ENCODE results near the gene VHLL. TPM values are rescaled to one million over a fixed set of nuclear protein-coding genes. Genes with fewer than 3 reads are reported as not detected.

VHLL gene
- total RNA-seq, 1 experiment from 2014 or later, result not detected

DNA sequence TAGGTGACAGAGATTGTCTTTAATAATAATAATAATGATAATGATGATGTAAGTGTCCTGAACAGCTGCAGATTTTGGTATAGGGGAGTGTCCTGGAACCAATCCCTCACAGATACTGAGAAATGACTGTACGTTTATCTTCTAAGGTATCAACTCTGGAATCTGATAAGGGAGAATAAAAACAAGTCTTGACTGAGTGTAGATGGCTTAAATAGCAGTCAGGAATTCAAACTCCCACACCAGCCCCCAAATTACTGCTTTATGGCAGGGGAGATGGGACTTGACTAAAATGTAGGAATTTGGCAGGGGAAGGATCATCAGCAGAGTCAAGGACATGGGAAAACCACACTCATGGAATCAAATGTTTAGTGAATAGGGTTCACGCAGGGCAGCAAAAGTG, 6.1 kb upstream of the VHLL start:
- no peaks in the 10 kb centered on the region for H3K27me3 ChIP-seq
- peaks cover 65% of the 10 kb centered on the region for H3K36me3 ChIP-seq
- no peak for DNase-seq
- no peak overlapping the region for H3K4me3 ChIP-seq
- H3K9me3 ChIP-seq, result no peaks in the 10 kb centered on the region

DNA sequence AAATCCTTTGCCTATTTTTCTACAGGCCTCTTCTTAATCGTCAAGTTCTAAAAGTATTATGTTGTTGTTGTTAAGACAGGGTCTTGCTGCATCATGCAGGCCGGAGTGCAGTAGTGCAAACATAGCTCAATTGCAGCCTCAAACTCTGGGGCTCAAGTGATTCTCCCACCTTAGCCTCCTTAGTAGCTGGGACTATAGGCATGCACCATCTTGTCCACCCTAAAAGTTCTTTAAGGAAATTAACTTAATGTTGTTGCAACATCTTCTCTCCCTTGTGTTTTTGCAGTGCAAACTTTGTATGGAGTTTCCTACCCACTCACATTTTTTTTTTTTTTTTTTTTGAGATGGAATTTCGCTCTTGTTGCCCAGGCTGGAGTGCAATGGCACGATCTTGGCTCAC, 4.1 kb upstream of the VHLL start:
- H3K36me3 ChIP-seq, result peaks cover 45% of the 10 kb centered on the region
- no peak for DNase-seq
- no peak overlapping the region for H3K4me3 ChIP-seq
- no peaks in the 10 kb centered on the region for H3K27me3 ChIP-seq
- no peaks in the 10 kb centered on the region for H3K9me3 ChIP-seq

DNA sequence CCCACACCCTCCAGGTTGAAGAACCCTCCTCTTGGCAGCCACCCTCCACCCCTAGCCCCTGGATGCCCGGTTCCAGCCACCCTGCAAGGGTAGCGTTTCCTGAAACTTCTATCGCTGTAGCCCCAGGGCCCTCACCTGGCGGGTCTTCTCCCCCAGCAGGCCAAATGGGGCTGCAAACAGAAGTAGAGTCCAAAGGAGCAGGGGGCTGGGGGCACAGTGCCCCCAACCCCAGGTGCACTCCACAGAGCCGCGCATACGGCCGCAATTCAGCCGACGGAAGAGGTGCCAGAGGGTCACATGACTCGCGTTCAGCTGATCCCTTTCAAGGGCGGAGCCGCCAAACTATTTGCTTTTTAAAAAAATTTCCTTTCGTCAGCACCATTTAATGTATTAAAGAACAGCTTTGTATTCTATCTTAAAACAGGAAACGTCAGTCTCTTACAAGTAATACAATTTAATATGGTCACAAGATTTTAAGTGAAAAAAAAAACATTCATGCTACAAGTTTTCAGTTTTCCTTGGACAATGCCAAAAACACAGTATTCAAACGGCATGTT, 3.6 kb downstream of the VHLL start, which contains the start of gene GLMP:
Gene GLMP (minus strand): TSS at position 289 of the 557 bp plus-strand sequence. CDS start 34 bp downstream, at position 255.
- H3K27me3 ChIP-seq, result no peaks in the 10 kb centered on the region
- peaks cover 6% of the 10 kb centered on the region for H3K36me3 ChIP-seq
- H3K4me3 ChIP-seq, result peak within 1 kb of the TSS; percentile 45
- DNase-seq, result peak; percentile 29
- no peaks in the 10 kb centered on the region for H3K9me3 ChIP-seq

DNA sequence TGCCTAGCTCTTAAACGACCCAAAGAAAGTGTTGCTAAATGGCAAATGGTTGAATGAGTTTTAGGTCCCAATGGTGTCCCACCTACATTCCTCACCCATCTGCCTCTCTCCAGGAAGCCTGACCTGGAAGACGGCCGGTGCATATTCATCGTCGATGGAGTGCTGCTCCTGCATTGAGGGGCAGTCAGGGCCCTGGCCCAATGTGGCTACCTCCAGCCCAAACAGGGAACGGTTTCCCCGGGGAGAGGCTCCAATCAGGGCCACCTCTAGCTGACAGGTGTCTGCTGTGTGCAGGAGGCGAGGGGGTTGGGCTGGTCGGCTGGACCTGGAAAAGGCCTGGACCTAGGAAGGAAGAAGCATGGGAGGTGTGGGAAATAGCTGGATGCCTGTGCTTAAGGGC, 5.2 kb downstream of the VHLL start:
- DNase-seq, result no peak
- no peaks in the 10 kb centered on the region for H3K27me3 ChIP-seq
- no peak overlapping the region for H3K4me3 ChIP-seq

DNA sequence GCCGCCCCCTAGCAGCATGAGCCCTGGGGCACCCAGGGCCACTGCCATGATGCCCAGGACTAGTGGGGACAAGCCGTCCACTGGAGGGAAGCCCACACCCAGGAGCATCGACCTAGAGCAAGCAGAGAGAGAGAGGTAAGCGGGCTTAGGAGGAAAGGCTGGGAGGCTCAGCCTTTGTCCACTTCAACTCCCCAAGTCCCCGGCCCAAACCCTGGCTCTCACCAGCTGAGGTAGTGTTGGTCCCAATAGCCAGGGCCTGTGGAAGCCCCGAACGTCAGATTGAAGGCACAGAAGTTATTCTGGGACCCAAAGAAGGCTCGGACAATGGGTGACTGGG, 6.0 kb downstream of the VHLL start:
- Histone ChIP-seq H3K4me3 (no peak overlapping the region), H3K27me3 (no peaks in the 10 kb centered on the region), H3K9me3 (no peaks in the 10 kb centered on the region), H3K36me3 (peaks cover 14% of the 10 kb centered on the region)
- DNase-seq, result no peak

More for the DNA sequence above, 5.2 kb downstream of the VHLL start:
- H3K36me3 ChIP-seq, result peaks cover 8% of the 10 kb centered on the region
- no peaks in the 10 kb centered on the region for H3K9me3 ChIP-seq

DNA sequence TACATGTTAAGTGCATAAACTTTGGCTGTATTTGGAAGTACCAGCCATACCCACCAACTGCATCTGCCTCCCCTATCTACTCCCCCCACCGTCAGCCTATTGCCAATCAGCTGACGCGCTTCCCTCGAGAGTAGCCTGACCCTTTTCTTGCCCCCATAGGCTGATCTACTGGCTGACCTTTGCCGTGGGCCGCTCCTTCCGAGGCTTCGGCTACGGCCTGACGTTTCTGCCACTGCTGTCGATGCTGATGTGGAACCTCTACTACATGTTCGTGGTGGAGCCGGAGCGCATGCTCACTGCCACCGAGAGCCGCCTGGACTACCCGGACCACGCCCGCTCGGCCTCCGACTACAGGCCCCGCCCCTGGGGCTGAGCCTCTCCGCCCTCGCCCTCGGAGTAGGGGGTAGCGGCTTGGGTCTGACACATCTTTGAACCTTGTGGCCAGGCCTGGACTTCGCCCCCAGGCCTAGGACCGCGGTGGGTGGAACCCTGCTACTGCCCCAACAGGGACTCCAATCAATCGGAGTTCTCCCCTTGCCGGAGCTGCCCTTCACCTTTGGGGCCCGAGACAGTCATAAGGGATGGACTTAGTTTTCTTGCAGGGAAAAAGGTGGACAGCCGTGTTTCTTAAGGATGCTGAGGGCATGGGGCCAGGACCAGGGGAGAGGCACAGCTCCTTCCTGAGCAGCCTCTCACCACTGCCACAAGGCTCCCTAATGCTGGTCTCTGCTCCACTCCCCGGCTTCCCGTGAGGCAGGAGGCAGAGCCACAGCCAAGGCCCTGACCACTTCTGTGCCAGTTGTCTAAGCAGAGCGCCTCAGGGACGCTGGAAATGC, 7.7 kb downstream of the VHLL start:
- no peaks in the 10 kb centered on the region for H3K9me3 ChIP-seq
- H3K27me3 ChIP-seq, result no peaks in the 10 kb centered on the region
- DNase-seq, result no peak
- no peak overlapping the region for H3K4me3 ChIP-seq
- H3K36me3 ChIP-seq, result peaks cover 16% of the 10 kb centered on the region

DNA sequence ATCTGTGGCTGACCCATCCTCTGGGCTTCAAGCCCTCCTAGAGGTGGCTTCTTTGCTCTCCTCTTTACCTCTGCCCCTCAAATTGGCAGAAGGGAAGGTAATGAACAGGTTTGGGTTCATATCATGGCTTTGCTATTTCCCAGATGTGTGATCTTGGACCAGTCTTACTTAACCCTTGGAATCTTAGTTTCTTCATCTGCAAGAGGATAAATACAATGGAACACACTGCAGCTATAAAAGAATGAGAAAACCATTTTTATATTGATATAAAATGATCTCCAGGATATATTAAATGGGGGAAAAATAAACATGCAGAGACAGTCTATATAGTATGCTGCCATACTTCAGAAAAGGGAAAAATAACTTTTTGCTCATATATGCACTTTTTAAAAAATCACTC, 9.2 kb downstream of the VHLL start:
- no peak for DNase-seq
- Histone ChIP-seq H3K4me3 (no peak overlapping the region), H3K9me3 (no peaks in the 10 kb centered on the region)

DNA sequence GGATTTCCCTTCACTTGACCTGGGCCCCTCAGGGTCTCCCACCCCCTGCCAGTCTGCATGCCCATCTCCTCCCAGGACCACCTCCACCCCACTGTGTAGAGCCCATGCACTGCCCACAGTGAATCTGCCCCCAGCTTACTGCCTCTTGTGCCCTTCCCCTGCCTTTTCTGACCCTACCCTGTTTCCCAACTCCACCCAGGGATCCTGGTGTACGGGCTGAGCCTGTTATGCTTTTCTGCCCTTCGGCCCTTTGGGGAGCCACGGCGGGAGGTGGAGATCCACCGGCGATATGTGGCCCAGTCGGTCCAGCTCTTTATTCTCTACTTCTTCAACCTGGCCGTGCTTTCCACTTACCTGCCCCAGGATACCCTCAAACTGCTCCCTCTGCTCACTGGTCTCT, 13.0 kb downstream of the VHLL start:
- Histone ChIP-seq H3K9me3 (no peaks in the 10 kb centered on the region), H3K4me3 (no peak overlapping the region), H3K36me3 (peaks cover 29% of the 10 kb centered on the region), H3K27me3 (no peaks in the 10 kb centered on the region)
- no peak for DNase-seq

More for the DNA sequence above, 9.2 kb downstream of the VHLL start:
- no peaks in the 10 kb centered on the region for H3K27me3 ChIP-seq
- H3K36me3 ChIP-seq, result peaks cover 24% of the 10 kb centered on the region

DNA sequence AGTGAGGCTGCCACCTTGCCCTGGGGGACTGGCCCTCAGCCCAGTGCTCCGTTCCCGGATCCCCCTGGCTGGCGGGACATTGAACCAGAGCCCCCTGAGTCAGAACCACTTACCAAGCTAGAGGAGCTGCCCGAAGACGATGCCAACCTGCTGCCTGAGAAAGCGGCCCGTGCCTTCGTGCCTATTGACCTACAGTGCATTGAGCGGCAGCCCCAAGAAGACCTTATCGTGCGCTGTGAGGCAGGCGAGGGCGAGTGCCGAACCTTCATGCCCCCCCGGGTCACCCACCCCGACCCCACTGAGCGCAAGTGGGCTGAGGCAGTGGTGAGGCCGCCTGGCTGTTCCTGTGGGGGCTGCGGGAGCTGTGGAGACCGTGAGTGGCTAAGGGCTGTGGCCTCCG, 13.7 kb downstream of the VHLL start:
- H3K27me3 ChIP-seq, result no peaks in the 10 kb centered on the region
- H3K36me3 ChIP-seq, result peaks cover 29% of the 10 kb centered on the region
- H3K9me3 ChIP-seq, result no peaks in the 10 kb centered on the region
- no peak overlapping the region for H3K4me3 ChIP-seq
- DNase-seq, result no peak

DNA sequence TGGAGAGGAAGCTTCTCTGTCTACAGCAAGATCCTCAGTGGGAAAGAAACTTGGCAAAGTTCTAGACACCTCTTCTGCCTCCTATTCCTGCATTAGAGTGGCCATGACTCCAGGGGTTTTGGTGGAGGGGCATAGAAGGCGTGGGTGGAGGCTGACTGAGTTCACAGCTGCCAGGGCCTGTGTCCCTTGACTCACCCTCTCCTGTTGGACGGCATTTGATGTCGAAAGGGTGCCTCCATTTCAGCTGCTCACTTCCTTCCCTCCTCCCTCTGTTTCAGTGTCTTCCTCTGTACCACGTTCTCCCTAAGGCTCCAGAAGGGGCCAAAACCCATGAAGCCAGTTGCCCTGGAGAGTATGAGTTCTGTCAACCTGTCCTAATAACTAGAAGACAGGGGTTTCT, 14.3 kb downstream of the VHLL start:
- H3K27me3 ChIP-seq, result no peaks in the 10 kb centered on the region
- H3K4me3 ChIP-seq, result no peak overlapping the region
- peak; percentile 38 for DNase-seq
- H3K9me3 ChIP-seq, result no peaks in the 10 kb centered on the region
- H3K36me3 ChIP-seq, result peaks cover 35% of the 10 kb centered on the region

DNA sequence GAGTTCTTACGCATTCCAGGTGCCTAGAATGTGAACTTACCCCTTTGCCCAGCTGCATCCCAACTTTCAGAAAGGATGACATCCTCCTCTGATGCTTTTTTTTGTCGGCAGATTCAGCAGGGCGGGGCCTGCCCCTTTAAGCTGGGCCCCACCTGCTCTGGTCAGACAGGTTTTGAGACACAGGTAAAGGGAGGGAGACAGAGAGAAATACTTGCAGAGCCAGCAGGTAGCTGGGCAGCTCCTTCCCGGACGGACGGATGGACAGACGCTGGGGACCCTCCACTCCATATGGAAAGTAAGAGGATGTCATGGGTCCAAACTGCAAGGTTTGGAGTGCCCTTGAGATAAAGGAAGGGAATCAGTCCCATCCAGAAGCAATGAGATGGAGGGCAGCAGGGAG, 15.0 kb downstream of the VHLL start, which contains the start of gene TMEM79:
Gene TMEM79 (plus strand): TSS at position 214 of the 400 bp plus-strand sequence. CDS start 902 bp downstream, outside the sequence.
- Histone ChIP-seq H3K4me3 (peak within 1 kb of the TSS; percentile 92), H3K36me3 (peaks cover 38% of the 10 kb centered on the region), H3K9me3 (no peaks in the 10 kb centered on the region), H3K27me3 (no peaks in the 10 kb centered on the region)
- DNase-seq, result no peak

DNA sequence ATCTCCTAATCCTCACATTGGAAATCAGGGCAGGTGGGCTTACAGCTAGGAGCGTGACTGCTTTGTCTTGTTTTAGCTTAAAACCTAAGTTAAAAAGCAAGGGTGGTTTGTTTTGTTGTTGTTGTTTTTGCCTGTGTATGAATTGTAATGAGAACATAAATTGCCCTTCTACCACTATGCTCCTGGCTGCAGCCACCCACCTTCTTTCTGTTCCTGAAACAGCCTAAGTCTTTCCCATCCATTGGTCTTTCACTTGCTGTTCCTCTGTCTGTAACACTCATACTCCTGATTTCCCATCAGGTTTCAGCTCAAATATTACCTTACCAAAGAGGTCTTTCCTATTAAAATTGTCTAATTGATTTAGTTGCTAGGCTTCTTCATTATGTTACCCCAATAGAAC, 15.6 kb downstream of the VHLL start:
- DNase-seq, result no peak
- no peaks in the 10 kb centered on the region for H3K27me3 ChIP-seq
- H3K36me3 ChIP-seq, result peaks cover 37% of the 10 kb centered on the region
- H3K4me3 ChIP-seq, result peak overlapping the region; percentile 92
- no peaks in the 10 kb centered on the region for H3K9me3 ChIP-seq

DNA sequence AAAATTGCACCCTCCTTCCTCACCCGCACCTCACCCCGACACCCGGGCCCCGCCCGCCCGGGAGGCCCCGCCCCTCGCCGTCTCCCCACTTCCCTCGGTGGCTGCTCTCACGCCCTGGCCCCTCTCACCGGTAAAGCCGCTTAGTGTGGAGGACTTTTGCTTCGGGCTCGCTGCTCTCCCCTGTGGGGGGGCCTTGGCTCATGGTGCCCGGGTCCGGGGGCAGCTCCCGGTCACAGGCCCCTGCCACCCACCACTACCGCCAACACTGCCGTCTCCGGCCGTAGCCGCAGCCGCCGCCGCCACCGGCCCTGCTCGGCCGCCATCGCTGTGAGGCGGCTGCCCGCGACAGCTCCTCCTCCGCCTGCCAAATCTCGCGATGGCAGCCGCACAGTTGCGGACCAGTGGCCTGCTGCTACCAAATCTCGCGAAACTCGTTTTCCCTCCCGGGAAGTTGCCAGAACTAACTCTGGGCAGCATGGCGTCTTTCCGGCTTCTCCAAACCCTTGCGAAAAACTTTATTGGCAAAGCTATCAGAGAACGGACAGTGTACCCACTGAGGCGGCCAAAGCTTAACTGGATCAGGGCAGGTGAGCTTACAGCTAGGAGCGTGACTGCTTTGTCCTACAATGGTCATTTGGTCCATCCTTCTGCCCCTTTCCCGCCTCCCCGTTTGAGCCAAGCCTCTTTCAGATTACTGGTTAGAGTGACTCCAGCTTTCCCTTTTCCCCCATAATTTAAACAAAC, 16.5 kb downstream of the VHLL start, which contains the start of gene SMG5:
Gene SMG5 (minus strand): TSS at position 347 of the 744 bp plus-strand sequence. CDS start 145 bp downstream, at position 202.
- Histone ChIP-seq H3K27me3 (no peaks in the 10 kb centered on the region), H3K4me3 (peak within 1 kb of the TSS; percentile 92), H3K9me3 (no peaks in the 10 kb centered on the region), H3K36me3 (peaks cover 44% of the 10 kb centered on the region)
- DNase-seq, result peak; percentile 99

DNA sequence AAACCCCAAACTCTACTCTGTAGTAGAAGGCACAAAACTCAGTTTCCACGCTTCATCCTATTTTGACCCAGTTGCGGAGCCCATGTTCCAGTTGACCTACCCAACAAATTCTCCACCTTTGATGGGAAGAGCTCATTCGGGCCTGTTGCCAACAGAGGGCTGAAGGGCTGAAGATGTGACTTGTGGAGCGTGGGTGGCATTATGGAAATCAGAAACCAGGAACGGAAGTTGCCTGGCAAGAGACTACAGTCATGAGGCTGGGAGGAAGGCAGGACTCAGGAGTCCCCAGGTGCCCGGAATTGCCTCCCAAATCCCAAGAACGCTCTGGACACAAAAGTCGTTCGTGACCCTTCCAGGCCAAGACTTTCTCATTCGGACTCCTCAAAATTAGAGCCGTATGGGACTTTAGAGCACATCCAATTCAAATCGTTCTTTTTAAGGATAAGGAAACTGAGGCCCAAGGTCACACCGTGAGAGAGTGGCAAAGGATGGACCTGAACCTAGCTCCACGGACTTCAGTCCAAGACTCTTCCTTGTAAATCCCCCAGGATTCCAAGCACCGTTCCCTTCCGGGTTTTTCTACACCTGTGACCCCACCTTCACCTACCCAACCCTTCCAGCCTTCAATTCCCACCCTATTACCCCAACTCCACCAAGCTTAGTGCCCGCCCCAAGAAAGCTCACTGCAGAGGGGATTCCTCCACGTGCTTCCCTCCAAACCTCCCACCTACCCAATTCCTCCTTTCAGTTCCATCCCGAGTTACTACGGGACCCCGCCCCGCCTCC, 17.2 kb downstream of the VHLL start:
- Histone ChIP-seq H3K9me3 (no peaks in the 10 kb centered on the region), H3K27me3 (no peaks in the 10 kb centered on the region), H3K4me3 (peak overlapping the region; percentile 92), H3K36me3 (peaks cover 50% of the 10 kb centered on the region)
- DNase-seq, result peak; percentile 48

DNA sequence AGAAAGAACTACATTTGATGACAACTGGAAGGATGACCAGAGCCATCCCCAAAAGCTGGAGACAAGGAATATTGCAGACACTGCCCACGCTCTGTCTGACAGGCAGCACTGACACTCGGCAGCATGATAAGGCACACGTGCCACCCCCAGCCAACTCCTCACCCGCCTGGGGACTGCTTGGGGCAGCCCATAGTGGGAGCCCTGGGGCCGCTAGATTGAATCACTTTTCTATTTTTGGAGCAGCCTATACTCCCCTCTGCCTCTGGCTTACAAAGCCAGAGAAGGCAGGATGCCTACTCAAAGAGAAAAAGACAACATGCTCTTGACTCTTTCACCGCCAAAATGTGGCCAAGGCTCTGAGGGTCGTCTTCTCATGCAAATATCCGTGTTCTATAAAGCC, 17.8 kb downstream of the VHLL start:
- H3K27me3 ChIP-seq, result no peaks in the 10 kb centered on the region
- no peaks in the 10 kb centered on the region for H3K9me3 ChIP-seq
- peaks cover 52% of the 10 kb centered on the region for H3K36me3 ChIP-seq
- H3K4me3 ChIP-seq, result peak overlapping the region; percentile 92
- peak; percentile 62 for DNase-seq

DNA sequence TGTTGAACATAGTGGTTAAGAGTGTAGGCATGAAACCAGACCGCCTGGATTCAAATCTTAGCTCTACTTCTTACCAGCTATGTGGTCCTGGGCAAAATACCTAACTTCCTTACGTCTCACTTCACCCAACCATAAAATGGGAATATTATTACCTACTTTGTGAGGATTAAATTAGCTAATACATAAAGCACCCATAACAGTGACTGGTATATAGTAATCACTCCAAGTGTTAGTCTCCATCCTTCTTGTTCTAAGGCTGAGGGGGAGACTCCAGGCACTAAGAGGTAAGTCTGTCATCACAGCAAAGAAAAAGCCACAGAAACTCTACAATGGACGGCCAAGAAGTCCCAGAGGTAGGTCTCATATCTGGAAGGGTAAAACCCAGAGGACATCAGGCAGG, 19.3 kb downstream of the VHLL start:
- Histone ChIP-seq H3K36me3 (peaks cover 58% of the 10 kb centered on the region), H3K27me3 (no peaks in the 10 kb centered on the region), H3K9me3 (no peaks in the 10 kb centered on the region), H3K4me3 (no peak overlapping the region)
- DNase-seq, result no peak
